HL-60 (cell line): ENCODE results near the gene CD72.

ENCODE experiments used
- CTCF ChIP-seq: IDR thresholded peaks from one replicate; pipeline ENCODE4 v1.5.1; 2011; ENCODE audit warnings: low read length, control low read depth, inconsistent platforms; ENCODE audit not compliant: insufficient read depth
- POLR2AphosphoS5 ChIP-seq: IDR thresholded peaks from 2 replicates; pipeline ENCODE4 v1.6.1; 2012; ENCODE audit warnings: low read depth
- SPI1 ChIP-seq: IDR thresholded peaks from 2 replicates; pipeline ENCODE4 v1.6.1; 2012; ENCODE audit warnings: low read depth, mild to moderate bottlenecking, borderline replicate concordance
- TF ChIP-seq, protein P1 (sequence below): IDR thresholded peaks from 2 replicates; pipeline ENCODE4 v1.6.1; 2012; ENCODE audit warnings: low read depth; ENCODE audit not compliant: insufficient replicate concordance

DNA sequence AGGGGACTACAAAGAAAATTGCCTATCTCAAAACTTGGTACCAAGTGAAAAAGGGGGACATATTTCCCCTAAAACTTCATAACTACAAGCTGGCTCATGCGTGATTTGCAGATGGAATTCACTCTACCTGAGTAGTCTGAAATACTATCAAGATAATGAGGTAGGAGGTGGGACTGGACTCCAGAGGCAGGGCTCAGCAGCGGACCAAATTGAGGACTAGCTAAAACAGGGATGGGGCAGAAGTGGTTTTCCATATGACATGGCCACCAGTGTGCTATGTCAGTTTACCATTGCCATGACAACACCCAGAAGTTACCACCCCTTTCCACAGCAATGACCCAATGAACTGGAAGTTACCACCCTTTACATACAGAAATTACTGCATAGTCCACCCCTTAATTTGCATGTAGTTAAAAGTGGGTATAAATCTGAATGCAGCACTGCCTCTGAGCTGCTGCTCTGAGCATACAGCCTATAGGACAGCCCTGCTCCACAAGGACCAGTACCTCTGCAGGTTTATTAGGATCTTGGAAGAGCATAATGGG is 43.6 kb downstream of the CD72 start:
- TF ChIP-seq CTCF (no peak), POLR2AphosphoS5 (no peak), SPI1 (no peak)
- TF ChIP-seq, protein P1, sequence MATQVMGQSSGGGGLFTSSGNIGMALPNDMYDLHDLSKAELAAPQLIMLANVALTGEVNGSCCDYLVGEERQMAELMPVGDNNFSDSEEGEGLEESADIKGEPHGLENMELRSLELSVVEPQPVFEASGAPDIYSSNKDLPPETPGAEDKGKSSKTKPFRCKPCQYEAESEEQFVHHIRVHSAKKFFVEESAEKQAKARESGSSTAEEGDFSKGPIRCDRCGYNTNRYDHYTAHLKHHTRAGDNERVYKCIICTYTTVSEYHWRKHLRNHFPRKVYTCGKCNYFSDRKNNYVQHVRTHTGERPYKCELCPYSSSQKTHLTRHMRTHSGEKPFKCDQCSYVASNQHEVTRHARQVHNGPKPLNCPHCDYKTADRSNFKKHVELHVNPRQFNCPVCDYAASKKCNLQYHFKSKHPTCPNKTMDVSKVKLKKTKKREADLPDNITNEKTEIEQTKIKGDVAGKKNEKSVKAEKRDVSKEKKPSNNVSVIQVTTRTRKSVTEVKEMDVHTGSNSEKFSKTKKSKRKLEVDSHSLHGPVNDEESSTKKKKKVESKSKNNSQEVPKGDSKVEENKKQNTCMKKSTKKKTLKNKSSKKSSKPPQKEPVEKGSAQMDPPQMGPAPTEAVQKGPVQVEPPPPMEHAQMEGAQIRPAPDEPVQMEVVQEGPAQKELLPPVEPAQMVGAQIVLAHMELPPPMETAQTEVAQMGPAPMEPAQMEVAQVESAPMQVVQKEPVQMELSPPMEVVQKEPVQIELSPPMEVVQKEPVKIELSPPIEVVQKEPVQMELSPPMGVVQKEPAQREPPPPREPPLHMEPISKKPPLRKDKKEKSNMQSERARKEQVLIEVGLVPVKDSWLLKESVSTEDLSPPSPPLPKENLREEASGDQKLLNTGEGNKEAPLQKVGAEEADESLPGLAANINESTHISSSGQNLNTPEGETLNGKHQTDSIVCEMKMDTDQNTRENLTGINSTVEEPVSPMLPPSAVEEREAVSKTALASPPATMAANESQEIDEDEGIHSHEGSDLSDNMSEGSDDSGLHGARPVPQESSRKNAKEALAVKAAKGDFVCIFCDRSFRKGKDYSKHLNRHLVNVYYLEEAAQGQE, result no peak
